A549 (cell line): ENCODE results near the gene CBR1.

Source experiments
- FOSB ChIP-seq: fragments of 250-450 bp; sonication (Bioruptor Pico); IDR thresholded peaks from 2 replicates; pipeline ENCODE4 v1.5.0; 2020; ENCODE audit warnings: mild to moderate bottlenecking, moderate library complexity
- JUNB ChIP-seq: fragments of >200 bp; sonication (Bioruptor Twin); formaldehyde crosslinking; IDR thresholded peaks from 2 replicates; pipeline ENCODE4 v1.6.1; 2016
- NFE2L2 ChIP-seq: fragments of 150-350 bp; conservative IDR thresholded peaks from 2 replicates; pipeline ENCODE4 v1.6.1; 2014; ENCODE audit warnings: low read length
- RAD21 ChIP-seq, 2 experiments: fragments of >200 bp in 1 of 2; sonication (Bioruptor Twin) in 1 of 2; formaldehyde crosslinking in 1 of 2; IDR thresholded peaks in 1 of 2; conservative IDR thresholded peaks in 1 of 2; 2 replicates in 1 of 2; 3 replicates in 1 of 2; pipeline ENCODE4 v1.6.1; 2012 to 2018; ENCODE audit warnings: inconsistent platforms in 1 of 2
- ZNF302 ChIP-seq: fragments of 250-450 bp; sonication (Bioruptor Pico); IDR thresholded peaks from 2 replicates; pipeline ENCODE4 v1.9.0; 2021; ENCODE audit warnings: inconsistent platforms, mild to moderate bottlenecking, moderate library complexity
- TF ChIP-seq, protein P1 (sequence below): IDR thresholded peaks from 2 replicates; pipeline ENCODE4 v1.6.1; 2012; ENCODE audit warnings: low read depth, borderline replicate concordance
- TF ChIP-seq, protein P2 (sequence below): fragments of >200 bp; sonication (Bioruptor Twin); formaldehyde crosslinking; IDR thresholded peaks from 3 replicates; pipeline ENCODE4 v1.5.1; 2016
- TF ChIP-seq, protein P3 (sequence below): IDR thresholded peaks from 2 replicates; pipeline ENCODE4 v1.6.1; 2012

DNA sequence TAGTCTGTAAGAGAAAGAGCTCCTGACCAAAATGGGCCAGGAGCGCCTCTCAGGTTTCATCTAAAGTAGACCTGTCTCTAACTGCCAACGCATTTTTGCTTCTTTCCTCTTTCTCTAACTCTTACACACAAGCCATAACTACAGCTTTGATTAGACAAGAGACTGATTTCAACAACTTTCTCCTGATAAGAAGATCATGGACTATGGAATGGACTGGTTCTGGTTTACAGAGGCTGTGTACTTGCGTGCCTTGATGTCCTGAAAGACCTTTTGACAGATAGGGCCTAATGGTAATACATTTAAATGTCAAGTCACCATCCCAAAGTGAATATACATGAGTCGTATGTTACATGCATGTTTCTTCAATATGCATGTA lies 5.8 kb upstream of the CBR1 start:
- TF ChIP-seq JUNB (no peak), ZNF302 (CRISPR knock-in tag) (no peak), RAD21 (conservative IDR thresholded peaks at IDR 0.05 in 1 of 2, IDR thresholded peaks at IDR 0.05 in 1 of 2) (no peak), FOSB (CRISPR knock-in tag) (no peak), NFE2L2 (no peak)
- TF ChIP-seq, protein P1, sequence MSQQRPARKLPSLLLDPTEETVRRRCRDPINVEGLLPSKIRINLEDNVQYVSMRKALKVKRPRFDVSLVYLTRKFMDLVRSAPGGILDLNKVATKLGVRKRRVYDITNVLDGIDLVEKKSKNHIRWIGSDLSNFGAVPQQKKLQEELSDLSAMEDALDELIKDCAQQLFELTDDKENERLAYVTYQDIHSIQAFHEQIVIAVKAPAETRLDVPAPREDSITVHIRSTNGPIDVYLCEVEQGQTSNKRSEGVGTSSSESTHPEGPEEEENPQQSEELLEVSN = no peak
- TF ChIP-seq, protein P2, sequence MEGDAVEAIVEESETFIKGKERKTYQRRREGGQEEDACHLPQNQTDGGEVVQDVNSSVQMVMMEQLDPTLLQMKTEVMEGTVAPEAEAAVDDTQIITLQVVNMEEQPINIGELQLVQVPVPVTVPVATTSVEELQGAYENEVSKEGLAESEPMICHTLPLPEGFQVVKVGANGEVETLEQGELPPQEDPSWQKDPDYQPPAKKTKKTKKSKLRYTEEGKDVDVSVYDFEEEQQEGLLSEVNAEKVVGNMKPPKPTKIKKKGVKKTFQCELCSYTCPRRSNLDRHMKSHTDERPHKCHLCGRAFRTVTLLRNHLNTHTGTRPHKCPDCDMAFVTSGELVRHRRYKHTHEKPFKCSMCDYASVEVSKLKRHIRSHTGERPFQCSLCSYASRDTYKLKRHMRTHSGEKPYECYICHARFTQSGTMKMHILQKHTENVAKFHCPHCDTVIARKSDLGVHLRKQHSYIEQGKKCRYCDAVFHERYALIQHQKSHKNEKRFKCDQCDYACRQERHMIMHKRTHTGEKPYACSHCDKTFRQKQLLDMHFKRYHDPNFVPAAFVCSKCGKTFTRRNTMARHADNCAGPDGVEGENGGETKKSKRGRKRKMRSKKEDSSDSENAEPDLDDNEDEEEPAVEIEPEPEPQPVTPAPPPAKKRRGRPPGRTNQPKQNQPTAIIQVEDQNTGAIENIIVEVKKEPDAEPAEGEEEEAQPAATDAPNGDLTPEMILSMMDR = no peak
- TF ChIP-seq, protein P3, sequence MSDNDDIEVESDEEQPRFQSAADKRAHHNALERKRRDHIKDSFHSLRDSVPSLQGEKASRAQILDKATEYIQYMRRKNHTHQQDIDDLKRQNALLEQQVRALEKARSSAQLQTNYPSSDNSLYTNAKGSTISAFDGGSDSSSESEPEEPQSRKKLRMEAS = no peak
